HG03175 (cell line): Measurements from ENCODE around the gene UXS1.
"Not testable (repeated sequence)": the region's sequence is repeated elsewhere in the genome, so short reads cannot be mapped to it uniquely, and the experiment has no call there.

Experiments used
- ATAC-seq: cut with Tn5 transposase; IDR thresholded peaks from one replicate; pipeline ENCODE4 v1.9.1; 2021; ENCODE audit warnings: mild to moderate bottlenecking, moderate library complexity; ENCODE audit not compliant: unreplicated experiment

UXS1 gene

DNA sequence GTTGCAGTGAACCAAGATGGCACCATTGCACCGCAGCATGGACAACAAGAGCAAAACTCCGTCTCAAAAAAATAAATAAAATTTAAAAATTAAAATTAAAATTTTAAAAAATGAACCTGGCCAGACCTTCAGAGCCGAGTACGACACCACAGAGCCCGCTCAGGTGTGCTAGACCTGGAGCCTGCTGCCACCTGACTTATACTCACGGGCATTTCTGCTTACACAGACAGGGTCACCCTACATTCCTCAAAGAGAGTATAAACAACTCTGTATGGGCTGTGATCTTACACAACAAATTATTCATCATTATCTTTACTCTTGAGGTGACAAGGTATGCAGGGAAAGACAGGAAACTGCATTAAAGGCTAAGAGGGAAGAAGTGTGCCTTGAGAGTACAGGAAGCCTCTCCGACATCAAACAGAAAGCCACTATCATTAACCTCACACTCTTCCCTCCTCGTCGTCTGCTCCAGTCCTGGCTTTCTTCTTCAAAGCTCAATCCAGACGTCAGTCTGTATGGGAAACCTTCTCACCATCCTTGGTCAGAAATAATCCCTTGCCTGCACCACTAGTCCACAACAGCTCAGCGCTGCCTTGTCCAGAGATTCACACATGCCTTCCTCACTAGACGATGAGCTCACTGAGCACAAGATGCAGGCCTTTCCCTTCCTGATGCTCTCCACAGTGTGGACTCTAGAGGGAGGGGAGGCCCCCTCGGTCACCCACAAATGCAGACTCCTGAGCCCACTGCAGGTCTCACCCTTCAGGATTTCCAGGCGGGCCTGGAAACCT is 56.2 kb downstream of the UXS1 start:
- ATAC-seq = no peak

GRCh38 chr2:106131192-106131591 is 62.9 kb downstream of the UXS1 start:
- ATAC-seq = not testable (repeated sequence)

- ATAC-seq = no peak
These were observed 63.7 kb downstream of the UXS1 start for GRCh38 chr2:106130251-106130998.

- ATAC-seq = no peak
These were observed 64.5 kb downstream of the UXS1 start for GRCh38 chr2:106129592-106129991.

- no peak for ATAC-seq
These were observed 65.0 kb downstream of the UXS1 start for GRCh38 chr2:106129150-106129549.

- ATAC-seq = no peak
These were observed 66.3 kb downstream of the UXS1 start for GRCh38 chr2:106127776-106128268.

GRCh38 chr2:106127282-106127771 is 66.8 kb downstream of the UXS1 start:
- no peak for ATAC-seq

- no peak for ATAC-seq
These were observed 67.3 kb downstream of the UXS1 start for GRCh38 chr2:106126705-106127281.

GRCh38 chr2:106126295-106126694 is 67.8 kb downstream of the UXS1 start:
- no peak for ATAC-seq

DNA sequence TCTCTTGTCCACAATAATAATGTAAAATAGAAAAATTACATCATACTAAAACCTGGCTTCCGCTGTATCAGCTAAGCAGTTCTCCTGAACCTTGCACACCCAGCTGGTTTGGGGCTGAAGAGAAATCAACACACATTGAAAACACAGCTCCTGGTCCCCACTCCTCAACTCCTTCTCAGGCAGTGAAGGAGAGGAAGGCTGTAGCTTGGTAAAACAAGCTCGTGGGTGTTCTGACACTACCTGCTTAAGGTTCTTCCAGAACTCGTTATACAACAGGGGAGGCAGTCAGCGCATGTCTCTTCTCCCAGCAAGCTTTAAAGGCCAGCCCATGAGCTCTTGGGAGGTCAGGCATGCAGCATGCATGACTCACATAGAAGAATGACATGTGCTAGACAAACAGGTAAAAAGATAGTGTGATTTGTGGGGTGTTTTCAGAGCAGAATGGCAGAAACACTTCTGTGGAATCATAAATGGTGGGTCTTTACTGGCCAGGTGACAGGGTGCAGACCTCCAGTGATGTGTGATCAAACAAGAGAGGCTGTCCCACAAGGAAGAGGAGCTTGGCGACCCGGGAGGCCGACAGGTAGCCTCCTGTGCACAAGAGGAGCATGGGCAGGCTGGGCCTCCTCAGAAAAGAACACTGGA is 69.1 kb downstream of the UXS1 start:
- no peak for ATAC-seq

DNA sequence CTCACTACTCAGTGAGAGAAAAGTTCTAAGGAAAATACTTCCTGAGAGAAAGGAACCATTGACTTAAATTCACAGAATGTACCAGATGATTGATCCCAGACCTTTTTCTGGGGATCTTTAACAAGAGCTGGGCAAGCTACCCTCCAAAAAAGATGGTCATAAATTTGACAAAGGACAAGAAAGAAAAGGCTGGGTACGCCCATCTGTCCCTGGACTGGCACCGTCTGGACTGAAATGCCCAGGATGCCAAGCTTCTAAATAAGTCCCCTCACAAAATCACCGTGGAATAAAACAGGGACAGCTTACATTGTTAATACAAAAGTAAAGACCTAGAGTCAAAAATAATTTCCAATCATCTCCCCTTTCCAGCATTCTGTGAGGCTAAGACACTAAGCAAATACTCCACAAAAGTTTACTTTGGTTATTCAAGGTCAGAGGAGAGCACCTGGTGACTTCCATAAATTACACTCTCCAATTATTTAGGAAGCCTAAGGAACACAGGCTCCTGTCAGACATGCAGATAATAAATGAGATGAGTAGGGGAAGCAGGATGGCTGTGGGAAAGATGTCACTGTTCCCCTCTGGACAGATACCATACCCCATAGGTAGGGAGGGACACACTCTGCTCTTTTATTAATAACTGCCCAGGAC is 69.9 kb downstream of the UXS1 start:
- ATAC-seq = no peak

DNA sequence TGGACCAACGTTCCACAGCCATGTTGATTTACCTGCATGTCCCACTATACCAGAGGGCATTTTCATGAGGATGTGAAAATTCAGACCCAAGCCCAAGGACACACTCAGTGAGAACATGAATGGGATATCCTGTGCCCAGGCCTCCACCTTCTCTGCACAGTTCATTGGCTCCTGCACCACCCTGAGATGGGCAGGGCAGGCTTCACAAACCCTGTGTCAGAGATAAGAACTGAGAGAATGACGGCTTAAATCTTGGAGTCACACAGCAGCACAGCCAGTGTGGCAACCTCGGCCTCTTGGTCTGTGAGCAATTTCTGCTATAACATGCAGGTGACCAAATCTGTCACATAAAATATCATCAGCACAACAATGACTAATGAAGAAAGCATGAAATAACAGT is 71.9 kb downstream of the UXS1 start:
- ATAC-seq = no peak

DNA sequence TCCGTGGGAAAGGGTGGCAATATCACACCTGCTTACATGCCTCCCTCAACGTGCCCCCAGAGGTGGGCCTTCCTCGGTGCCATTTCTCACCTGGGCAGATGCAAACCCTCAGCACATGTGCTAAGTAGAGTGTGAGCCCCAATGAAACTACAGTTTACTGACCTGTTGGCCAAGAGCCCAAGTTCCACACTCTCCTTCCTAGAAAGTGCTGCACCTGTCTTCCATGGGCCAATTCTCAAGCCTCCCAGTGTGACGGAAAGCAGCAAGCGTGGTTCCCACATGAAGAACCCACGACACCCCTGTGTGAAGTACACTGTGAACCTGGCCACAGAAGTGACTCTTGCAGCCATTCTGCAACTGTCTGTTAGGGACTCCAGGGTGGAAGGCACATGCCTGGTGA is 73.7 kb downstream of the UXS1 start:
- ATAC-seq = no peak

DNA sequence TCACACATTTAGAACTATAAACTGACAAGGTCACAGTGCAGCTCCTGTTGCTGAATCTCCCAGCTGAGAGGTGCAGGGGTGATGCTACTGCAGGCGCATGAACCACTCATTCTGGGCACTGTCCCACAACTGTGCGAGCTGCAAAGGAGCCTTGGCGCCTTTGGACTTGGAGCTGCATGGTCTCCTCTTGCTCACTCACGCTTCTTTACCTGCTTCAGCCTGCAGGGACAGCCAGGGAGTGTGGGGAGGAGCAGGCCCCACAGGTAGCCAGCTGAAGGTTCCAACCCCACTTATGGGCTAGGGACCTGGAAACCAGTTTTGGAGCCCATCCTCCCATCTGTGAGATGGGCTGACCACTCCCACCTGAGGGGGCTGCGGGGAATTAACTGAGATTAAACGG is 75.0 kb downstream of the UXS1 start:
- no peak for ATAC-seq

- ATAC-seq = no peak
These were observed 76.0 kb downstream of the UXS1 start for GRCh38 chr2:106117882-106118684.

DNA sequence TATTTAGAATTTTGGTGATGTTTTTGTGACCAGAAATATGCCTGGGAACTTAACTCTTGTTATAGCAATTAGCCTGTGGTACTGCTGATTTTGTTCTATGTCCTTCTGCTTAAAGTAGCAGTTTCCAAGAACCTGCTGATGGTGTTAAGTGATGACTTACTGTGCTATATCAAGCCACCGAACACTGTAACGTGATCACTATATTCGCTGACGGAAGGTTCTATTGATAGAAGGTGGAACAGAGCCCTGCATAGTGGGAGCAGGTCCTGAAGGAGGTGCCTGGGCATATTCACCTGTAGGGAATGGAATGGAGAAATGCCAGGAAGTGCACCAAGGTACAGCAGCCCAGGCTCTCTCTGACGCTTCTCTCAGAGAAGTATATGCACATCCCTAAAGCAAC is 76.8 kb downstream of the UXS1 start:
- ATAC-seq = no peak

GRCh38 chr2:106116248-106116647 is 77.9 kb downstream of the UXS1 start:
- no peak for ATAC-seq

GRCh38 chr2:106115665-106116064 is 78.4 kb downstream of the UXS1 start:
- ATAC-seq = no peak

GRCh38 chr2:106115250-106115649 is 78.9 kb downstream of the UXS1 start:
- no peak for ATAC-seq

DNA sequence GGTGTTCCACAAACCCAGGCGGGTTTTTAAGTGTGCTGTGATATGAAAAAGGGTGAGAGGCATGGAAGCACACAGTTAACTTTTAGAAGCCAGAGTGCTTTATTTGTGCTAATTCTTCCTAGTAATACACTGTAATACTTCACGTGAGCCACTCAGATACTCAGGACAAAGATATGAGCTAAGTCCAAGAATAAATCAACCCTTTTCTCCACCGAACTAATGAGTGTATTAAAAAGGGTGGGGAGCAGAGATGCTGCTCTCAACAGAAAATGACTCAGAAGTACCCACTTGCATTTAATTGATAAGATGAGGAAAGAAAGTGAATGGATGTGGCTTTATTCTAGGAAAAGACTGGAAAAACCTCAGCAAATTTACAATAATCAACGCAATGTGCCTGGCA is 79.9 kb downstream of the UXS1 start:
- ATAC-seq = no peak
